NCI-H128 (cell line): Measurements from ENCODE around the gene BZW2.

ENCODE experiments used
- DNase-seq: peaks from one replicate; lab custom pipeline; 2025; ENCODE audit not compliant: unreplicated experiment; lab: John Stamatoyannopoulos, UW

The BZW2 gene

DNA sequence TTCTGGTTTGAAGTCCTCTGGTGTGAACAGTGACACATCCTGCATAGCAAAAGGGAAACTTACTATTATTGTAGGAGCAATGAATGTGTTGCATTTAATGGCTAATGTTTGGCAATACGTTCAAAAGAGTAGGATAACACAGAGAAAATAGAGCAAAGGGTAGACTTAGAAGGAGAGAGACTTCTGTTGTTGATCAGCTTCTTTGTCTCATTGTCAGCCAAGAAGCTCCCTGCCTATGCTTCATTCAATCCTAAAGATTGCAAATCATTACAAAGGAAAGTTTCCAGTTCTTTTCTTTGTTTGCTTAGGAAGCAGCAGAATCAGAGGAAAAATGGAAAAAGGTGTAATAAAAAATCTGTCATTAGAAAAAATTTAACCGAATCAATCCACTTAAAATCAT is 99.7 kb downstream of the BZW2 start:
- DNase-seq = no peak

GRCh38 chr7:16747102-16747501 is 101.1 kb downstream of the BZW2 start:
- no peak for DNase-seq

GRCh38 chr7:16753102-16753931 is 107.3 kb downstream of the BZW2 start, which contains the start of gene TSPAN13:
TSS of gene TSPAN13 (plus strand) at chr7:16753755. CDS start at chr7:16753968, 213 bp downstream.
- DNase-seq = peak; percentile 82

- DNase-seq = no peak
Measured at GRCh38 chr7:16753932-16754855, 108.2 kb downstream of the BZW2 start.

DNA sequence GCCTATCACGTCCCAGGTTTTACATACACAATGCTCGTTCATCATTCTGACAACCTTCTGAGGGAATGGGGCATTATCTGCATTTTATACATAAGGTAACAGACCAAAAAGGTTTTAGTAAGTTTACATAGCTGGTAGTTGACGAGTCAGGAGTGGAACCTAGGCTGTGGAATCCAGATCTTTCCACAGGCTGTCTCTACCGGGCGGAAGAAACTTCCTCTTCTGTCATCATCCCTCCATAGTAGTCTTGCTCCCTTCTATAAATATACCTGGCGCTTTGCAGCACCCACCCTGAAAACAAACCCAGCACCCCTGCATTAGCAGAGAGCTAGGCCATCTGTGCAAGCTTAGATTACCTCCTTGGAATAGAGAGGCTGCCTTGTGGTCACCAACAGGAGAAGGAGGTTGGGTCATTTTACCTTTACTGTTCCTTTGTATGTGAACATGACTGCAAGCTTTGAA is 108.9 kb downstream of the BZW2 start:
- DNase-seq = no peak

- no peak for DNase-seq
Measured at GRCh38 chr7:16755397-16755796, 109.4 kb downstream of the BZW2 start.
